Left renal pelvis (tissue), 4 donors: Measurements from ENCODE around the gene TRIM54. TPM values are rescaled to one million over a fixed set of nuclear protein-coding genes. Genes with fewer than 3 reads are reported as not detected.
"Not testable (repeated sequence)": the region's sequence is repeated elsewhere in the genome, so short reads cannot be mapped to it uniquely, and the experiment has no call there.

Experiments
- DNase-seq, 4 donors: peaks; one replicate each; pipeline ENCODE4 v3.0.0-alpha.2; 2013; ENCODE audit warnings: low read depth in 4 of 4, low spot score in 3 of 4
- polyA plus RNA-seq, 4 donors: library from polyadenylated mRNA; unstranded; fragments of 120-200 nt; gene quantifications; one replicate each; pipeline ENCODE4 v1.2.1, GENCODE V29; 2013; ENCODE audit not compliant: insufficient read length in 4 of 4

The TRIM54 gene
- polyA plus RNA-seq, 4 donors: 0.07 to 6.4 (median 3.9) TPM

DNA sequence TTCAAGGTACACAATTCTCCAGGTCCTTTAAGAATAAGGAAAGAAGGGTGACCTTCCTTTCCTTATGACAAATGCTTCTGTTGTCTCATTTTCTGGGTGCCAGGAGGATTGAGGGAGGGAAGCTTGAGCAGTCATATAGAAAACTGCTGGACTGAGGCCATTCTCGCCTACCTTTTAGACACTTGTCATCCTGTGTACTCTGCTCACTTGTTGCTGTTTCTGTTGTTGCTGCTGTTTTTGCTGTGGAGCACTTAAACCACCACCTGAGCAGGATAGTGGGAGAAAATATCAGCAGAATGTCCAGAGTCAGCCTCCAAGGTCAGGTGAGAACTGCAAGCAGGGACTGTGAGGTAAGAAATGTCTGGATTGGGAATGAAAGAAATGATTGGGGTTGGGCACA is 4.2 kb upstream of the TRIM54 start:
- DNase-seq: no peak

DNA sequence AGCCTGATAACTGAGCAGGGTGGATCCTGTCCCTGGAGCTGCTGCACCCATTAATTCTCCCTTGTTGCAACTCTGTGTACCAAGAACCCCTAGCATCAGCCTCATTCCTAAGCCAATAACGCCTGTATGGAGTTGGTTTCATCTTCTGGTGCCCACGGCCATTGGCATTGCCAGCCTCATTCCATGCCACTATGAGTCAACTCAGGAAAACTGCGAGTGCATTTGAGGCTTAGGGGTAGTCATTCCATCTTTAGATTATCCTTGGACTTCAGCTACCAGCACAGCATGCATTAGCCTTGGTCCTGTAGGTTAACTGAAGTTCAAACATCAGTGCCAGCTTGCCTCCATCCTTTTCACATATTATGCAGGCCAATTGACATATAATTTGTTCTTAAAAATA is 1.4 kb upstream of the TRIM54 start:
- no peak for DNase-seq

DNA sequence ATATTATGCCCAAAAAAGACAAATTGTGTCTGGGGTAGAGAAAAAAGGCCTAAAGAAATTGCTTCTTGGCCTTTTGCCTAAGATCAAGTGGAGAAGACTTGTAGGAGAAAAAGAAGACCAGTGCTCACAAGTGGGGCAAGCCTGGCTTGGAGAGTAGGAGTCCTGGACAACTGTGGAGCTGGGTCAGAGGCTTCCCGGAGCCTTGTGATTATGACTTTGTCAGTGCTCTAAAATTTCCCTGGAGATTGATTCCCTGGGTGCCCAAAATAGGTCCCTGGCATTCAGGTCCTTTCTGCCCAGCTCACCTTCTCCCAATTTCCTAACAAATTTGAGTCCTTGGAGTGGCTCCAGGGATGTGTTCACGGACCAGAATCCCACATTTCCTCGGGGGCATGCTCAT is 787 bp upstream of the TRIM54 start:
- no peak for DNase-seq

DNA sequence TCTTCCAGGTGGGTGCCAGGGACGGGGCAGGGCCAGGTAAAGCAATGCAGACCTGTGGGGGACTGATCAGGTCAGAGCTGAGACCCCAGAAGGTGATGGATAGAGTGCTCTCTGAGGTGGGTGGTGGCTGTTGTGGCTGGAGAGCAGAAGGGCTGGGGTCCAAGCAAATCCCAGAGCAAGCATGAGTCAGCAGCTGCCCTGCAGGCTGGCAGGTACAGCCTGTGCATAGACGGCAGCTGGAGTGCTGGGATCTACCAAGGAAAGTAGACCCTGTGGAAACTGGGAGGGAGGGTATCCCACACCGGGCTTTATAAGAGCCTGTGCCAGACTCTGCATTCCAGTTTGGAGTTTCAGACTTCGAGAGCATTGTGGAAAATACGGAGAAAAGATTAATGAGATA is 663 bp downstream of the TRIM54 start:
- DNase-seq: no peak

DNA sequence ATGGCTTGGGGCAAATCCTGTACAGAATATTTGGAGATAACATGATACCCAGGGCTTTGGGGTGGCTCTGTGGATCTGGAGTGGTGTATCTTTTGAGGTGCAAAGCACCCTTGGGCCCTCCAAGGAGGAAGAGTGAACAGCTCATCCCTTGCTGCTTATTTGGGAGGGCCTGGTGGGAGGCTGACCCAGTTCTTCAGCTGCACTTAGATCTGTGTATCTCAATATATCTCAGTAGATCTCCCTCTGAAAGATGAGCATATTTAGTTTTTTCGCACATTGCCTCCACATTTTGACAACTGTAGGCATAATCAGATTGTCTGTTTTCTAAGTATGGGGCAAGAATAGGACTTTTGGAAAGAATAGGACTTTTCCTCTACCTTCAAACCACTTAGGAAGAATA is 2.8 kb downstream of the TRIM54 start:
- no peak for DNase-seq

DNA sequence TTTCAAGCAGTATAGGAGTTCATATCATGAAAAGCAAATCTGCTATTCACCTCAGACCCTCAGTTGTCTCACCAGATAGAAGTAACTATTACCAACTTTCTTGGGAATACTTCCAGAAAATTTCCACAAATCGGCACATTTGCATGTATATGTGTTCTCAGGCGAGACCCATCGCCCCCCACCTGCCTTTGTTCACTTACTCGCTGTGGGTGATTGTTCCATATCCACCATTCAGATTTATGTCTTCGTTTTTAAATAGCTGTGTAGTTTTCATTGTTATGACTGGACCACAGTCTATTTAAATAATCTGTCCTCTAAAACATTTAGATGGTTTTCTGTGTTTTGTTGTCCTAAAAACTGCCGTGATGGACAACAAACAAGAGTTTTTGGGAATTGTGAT is 3.3 kb downstream of the TRIM54 start:
- no peak for DNase-seq

DNA sequence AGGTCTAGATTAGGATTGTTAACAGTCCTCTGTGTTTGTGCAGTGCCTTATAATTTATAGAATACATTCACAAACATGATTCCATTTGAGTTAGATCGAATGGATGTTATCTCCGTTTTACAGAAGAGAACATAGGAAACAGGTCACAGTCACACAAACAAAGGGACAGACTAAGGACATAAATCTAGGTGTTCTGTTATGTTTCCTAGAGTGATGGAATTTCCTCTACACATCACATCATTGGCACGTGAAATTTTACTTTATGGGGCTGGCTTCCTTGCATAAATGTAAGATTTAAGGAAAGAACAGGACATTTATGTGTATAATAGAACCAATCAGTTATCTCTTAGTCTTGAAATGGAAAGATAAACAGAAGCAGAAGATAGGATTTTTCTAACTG is 6.4 kb downstream of the TRIM54 start:
- no peak for DNase-seq

DNA sequence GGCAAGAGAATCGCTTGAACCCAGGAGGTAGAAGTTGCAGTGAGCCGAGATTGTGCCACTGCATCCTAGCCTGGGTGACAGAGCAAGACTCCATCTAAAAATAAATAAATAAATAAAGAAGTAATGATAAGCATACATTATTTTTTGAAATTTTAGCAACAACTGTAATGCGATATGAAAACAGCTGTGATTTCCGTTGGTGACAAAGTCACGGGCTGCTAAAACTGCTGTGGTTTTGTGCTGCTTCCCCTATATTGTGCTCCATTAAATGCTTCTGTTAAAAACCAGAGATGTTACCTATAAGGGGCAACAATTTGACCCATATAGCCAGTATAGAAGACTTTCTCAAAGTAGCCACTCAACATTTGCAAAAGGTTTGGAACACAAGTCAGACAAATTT is 8.3 kb downstream of the TRIM54 start:
- DNase-seq: no peak

DNA sequence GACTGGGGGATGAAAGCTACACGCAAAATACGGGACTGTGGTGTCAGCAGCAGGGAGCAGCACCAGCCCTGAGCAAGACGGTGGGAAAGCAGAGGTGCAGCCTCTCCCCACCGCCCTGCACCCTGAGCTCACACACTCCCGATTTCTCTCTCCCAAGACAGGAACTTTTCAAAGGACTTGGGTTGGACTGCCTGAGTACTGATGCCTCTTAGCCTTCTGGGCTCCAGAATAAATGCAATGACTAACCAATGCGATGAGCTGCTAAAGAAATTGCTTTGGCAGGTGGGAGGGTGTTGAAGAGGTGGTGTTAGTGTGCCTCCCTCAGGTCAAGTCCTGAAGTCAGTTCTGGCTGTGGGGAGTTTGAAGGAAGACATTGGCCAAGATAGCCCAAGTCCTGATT is 9.6 kb downstream of the TRIM54 start:
- DNase-seq: no peak

DNA sequence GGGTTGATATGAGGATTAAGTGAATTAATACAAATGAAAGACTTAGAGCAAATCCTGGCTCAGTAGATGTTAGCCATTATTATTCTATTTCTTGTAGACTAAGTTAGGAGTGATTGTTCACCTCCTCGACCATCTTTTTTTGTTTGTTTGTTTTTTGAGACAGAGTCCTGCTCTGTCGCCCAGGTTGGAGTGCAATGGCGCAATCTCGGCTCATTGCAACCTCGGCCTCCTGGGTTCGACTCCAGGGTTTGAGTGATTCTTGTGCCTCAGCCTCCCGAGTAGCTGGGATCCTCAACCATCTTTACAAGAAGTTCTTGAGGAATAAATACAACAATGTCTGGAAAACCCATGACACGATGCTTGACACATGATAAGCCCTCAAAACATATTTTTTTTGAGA is 12.7 kb downstream of the TRIM54 start:
- DNase-seq: no peak

DNA sequence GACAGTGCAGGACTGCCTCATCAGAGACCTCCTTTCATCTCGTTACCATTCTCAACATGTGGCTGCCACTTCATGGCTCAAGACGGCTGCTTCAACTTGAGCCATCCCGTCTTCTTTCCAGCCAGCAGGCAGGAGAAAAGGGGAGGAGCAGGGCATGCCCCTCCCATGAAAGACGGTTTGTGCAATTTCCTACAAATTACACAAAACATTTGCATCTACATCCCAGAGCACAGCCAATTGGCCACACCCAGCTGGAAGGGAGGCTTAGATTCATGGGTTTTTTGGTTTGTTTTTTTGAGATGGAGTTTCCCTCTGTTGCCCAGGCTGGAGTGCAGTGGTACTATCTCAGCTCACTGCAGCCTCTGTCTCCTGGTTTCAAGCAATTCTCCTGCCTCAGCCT is 14.3 kb downstream of the TRIM54 start:
- DNase-seq: no peak

DNA sequence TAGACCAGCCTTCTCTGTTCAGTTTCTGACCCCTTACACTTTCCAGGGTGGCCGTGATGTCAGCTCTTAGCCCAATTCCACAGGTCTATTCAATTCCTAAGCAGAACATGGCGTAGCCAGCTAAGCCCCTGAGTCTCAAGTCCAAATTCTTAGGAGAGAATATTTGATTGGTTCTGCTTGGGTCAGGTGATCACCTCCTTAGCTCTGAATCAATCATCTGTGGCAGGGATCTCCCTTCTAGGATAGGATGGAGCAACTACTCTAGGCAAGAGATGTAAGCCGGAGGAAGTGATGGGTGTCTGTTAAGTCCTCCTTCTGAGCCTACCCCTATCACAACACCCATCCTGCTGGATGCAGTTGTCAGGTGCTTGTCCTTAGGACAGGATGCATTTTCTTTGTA is 15.0 kb downstream of the TRIM54 start:
- DNase-seq: no peak

DNA sequence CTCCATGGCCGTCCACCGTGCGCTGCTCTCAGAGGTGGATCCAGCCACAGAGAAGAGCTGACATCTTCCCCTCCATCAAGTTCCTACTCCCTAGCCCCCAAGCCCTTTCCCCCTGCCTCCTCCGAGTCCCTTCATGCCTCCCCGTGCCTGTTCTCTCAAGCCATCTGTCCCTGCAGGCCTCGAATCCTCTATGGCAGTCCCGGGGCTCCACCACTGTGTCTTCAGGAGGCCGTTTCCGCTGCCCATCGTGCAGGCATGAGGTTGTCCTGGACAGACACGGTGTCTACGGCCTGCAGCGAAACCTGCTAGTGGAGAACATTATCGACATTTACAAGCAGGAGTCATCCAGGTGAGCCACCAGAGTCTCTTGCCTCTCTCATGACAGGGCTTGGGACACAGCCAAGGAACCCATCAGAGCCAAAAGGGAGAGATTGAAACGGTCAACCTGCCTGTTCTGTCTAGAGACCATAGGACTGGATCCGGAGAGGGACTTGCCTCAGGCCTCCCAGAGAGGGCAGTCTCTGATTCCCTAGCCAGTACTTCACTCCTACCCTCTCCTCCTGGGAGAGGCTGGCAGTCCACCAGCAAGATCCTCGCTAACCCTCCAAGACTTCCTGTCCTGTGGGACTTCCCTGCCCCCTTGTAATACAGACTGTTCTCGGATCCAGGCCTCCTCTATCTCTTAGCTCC is 16.3 kb downstream of the TRIM54 start:
- no peak for DNase-seq

DNA sequence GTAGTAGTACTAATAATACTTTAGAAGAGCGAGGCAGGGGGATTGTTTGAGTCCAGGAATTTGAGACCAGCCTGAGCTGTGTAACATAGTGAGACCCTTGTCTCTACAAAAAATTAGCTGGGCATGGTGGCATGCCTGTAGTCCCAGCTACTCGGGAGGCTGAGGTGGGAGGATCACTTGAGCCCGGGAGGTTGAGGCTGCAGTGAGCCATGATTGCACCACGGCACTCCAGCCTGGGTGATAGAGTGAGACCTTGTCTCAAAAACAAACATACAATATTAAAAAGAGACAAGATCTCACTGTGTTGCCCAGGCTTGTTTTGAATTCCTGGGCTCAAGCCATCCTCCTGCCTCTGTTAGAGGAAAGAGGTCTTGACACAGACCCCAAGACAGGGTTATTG is 18.4 kb downstream of the TRIM54 start:
- DNase-seq: not testable (repeated sequence)

DNA sequence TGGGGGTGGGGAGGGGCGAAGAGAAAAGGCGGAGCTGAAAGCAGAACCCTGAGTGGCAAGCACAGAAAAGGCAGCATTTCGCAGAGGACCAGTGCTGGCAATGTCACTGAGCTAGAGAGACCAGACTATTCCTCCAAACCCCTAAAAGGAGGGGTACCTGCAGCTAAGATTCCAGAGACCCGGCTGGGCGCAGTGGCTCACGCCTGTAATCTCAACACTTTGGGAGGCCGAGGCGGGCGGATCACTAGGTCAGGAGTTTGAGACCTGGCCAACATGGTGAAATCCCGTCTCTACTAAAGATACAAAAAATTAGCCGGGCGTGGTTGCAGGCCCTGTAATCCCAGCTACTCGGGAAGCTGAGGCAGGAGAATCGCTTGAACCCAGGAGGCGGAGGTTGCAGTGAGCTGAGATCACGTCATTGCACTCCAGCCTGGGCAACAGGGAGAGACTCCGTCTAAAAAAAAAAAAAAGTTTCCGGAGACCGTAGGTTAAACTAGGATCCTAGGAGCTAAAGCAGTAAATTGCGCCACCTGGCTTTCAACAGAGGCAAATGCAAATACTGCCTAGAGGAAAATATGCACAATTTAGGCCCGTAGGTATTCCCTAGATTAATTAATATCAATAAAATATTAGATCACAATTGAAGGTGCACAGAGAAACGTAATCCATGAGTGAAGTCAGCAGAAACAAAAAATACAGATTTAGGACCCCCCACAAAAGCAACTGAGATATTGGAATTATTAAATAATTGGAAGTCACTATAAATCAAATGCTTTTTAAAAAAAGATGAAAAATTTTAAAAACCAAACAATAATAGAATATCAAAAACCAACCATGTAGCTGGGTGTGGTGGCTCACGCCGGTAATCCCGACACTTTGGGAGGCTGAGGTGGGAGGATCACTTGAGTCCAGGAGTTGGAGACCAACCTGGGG is 21.1 kb downstream of the TRIM54 start:
- DNase-seq: no peak

DNA sequence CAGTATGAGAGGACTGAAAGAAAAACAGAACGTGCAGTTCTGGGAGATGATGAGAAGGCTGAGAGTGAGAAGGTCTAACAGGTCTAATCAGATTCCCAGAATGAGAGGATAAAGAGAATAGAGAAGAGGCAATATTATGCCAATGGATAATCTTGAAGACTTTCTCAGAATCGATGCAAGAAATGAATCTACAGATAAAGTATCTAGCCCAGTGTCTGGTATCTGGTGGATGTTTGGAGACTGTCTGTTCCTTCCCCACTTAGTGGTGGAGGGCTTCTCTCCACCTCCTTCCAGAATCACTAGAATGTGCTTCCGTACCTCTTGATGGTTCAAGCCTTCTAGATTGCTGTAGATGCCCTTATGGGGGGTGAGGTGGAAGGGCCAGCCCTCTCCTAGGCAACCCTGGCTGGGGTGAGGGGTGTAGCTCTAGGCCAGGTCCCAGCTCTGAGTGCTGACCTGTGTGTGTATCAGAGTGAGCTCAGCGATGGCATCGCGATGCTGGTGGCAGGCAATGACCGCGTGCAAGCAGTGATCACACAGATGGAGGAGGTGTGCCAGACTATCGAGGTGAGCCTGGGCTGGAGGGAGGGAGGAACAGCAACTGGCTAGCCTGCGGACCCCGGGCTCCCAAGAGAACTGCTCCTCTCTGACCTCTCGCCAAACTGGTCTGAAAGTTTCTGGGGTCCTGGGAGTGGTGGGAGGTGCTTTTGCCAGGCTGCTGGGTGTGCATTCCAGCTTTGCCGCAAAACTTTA is 22.4 kb downstream of the TRIM54 start:
- DNase-seq: no peak

DNA sequence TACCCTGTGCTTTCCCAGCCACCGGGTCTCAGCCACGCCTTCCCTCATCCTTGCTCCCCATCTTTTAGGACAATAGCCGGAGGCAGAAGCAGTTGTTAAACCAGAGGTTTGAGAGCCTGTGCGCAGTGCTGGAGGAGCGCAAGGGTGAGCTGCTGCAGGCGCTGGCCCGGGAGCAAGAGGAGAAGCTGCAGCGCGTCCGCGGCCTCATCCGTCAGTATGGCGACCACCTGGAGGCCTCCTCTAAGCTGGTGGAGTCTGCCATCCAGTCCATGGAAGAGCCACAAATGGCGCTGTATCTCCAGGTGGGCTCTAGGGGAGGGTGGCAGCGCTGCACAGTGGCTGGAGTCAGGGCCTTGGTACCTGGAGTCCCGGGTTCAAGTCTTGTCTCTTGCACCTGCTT is 23.3 kb downstream of the TRIM54 start:
- no peak for DNase-seq

DNA sequence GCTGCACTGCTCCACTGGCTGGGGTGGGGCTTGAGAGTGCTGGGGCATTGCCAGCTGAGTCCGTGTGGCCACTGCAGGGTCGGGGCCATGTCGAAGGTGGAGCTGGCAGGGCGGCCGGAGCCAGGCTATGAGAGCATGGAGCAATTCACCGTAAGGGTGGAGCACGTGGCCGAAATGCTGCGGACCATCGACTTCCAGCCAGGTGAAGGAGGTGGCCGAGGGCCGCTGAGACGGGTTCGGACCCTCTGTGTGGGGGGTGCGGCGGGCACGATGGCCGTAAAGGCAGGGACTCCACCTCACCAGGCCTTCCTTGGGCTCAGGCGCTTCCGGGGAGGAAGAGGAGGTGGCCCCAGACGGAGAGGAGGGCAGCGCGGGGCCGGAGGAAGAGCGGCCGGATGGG is 23.9 kb downstream of the TRIM54 start:
- no peak for DNase-seq

DNA sequence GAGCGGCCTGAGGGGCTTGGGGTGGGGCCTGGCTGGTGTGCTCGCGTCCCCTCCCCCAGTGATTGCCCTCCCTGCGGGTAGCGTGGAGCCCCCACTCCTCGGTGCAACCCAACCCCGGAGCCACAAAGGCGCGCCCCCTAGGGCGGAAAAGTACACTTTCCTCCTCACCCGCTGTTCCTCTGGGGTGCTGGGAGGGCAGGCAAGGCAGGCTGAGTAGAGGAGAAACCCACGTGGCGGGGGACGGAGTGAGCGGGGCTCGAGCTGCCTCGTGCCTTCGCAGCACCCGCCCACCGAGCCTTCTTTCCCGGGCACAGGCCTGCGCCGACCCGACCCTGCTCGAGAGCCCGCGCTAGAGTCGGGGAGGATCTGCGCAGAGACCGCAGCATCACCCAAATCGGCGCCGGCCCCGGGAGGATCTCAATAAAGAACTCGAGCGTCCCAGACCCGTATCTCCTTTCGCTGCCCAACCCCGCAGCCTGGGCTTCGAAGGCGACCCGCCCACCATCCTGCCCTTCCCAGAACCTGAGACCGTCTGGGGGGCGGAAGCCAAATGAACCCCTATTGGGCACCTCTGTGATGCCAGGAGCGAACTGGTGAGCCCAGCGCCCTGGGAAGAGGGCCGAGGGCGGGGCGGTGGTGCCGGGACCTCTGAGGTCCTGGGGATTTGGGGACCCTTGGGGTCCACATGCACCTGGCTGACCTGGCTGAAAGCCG is 24.5 kb downstream of the TRIM54 start:
- DNase-seq: no peak

DNA sequence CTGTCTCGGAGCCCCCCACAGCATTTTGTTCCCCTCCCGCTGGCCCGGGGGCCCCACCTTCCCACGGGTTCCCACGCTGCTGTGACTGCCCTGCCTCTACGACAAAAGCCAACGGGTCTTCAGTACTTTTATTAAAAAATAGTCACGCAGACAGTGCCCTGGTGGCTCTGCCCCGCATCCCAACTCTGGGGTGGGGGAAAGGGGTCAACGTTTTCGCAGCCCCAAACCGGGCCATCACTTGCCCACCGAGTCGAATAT is 25.0 kb downstream of the TRIM54 start:
- DNase-seq: no peak
